Suppressor macrophage (primary cell): Measurements from ENCODE around the gene PRKCE.
A peak's percentile ranks its signal among the peaks of the same experiment; 100 is the strongest.
"Not testable (repeated sequence)": the region's sequence is repeated elsewhere in the genome, so short reads cannot be mapped to it uniquely, and the experiment has no call there.

Experiments
- DNase-seq, 4 experiments: peaks; one replicate each; pipeline ENCODE4 v3.0.0-alpha.2; 2020 to 2022

Gene PRKCE

GRCh38 chr2:45669032-45669486, 17.6 kb downstream of the PRKCE start:
- peak in 2 of 4 experiments; percentile 10 to 15 for DNase-seq

- DNase-seq = no peak
Measured at GRCh38 chr2:45670646-45671045, 19.2 kb downstream of the PRKCE start.

GRCh38 chr2:45672138-45672537, 20.7 kb downstream of the PRKCE start:
- no peak for DNase-seq

- DNase-seq = no peak
Measured at GRCh38 chr2:45674035-45674816, 22.8 kb downstream of the PRKCE start.

GRCh38 chr2:45675263-45675812, 23.9 kb downstream of the PRKCE start:
- DNase-seq = no peak

GRCh38 chr2:45676088-45676487, 24.6 kb downstream of the PRKCE start:
- no peak for DNase-seq

GRCh38 chr2:45678791-45679348, 27.4 kb downstream of the PRKCE start:
- DNase-seq = no peak

- DNase-seq = no peak
Measured at GRCh38 chr2:45680351-45680967, 29.0 kb downstream of the PRKCE start.

GRCh38 chr2:45681675-45682074, 30.2 kb downstream of the PRKCE start:
- DNase-seq = peak; percentile 60 to 85 (median 76)

- DNase-seq = no peak
Measured at GRCh38 chr2:45683292-45683691, 31.8 kb downstream of the PRKCE start.

- DNase-seq = no peak
Measured at GRCh38 chr2:45684756-45685155, 33.3 kb downstream of the PRKCE start.

GRCh38 chr2:45685260-45685659, 33.8 kb downstream of the PRKCE start:
- DNase-seq = no peak

GRCh38 chr2:45687964-45688363, 36.5 kb downstream of the PRKCE start:
- DNase-seq = no peak

- peak in 3 of 4 experiments; percentile 3 to 54 (median 48) for DNase-seq
Measured at GRCh38 chr2:45688479-45689298, 37.2 kb downstream of the PRKCE start.

GRCh38 chr2:45690231-45690630, 38.8 kb downstream of the PRKCE start:
- peak in 1 of 4 experiments; percentile 9 for DNase-seq

- no peak for DNase-seq
Measured at GRCh38 chr2:45691171-45691999, 39.9 kb downstream of the PRKCE start.

- no peak for DNase-seq
Measured at GRCh38 chr2:45692566-45692965, 41.1 kb downstream of the PRKCE start.

GRCh38 chr2:45695480-45696007, 44.1 kb downstream of the PRKCE start:
- DNase-seq = not testable (repeated sequence)

GRCh38 chr2:45696708-45697107, 45.2 kb downstream of the PRKCE start:
- no peak for DNase-seq

GRCh38 chr2:45697190-45697589, 45.7 kb downstream of the PRKCE start:
- DNase-seq = no peak

GRCh38 chr2:45698554-45698953, 47.1 kb downstream of the PRKCE start:
- DNase-seq = no peak
